GM18861 (cell line): ENCODE measurements around the gene KRCC1.
A peak's percentile ranks its signal among the peaks of the same experiment; 100 is the strongest.

Experiments used
- ATAC-seq: cut with Tn5 transposase; IDR thresholded peaks from one replicate; pipeline ENCODE4 v1.9.1; 2021; ENCODE audit not compliant: unreplicated experiment

KRCC1 gene

DNA sequence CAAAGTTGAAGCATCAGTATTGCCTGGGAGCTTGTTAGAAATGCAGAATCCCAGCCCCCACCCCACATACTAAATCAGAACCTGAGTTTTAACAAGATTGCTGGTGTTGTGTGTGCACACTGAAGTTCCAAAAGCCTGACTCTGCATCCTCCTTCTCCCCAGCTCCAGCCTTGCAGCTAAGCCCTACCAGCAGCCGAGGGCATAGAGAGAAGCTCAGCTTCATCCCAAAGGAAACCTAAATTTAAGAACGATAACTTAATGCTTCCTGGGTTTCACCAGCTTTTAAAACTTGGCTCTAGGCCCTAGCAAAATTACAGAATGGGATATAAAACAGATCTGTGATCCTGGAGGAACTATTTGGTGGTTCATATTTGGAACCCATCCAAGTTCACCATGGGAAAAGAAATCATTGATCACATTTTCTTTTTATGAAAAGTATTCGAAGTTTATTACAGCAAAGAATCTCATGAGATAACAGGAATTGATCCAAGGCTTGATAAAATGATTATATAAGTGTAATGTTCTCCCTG is 23.1 kb upstream of the KRCC1 start:
- no peak for ATAC-seq

- ATAC-seq, result no peak
Observed at GRCh38 chr2:88077080-88077479, 21.5 kb upstream of the KRCC1 start.

GRCh38 chr2:88074854-88075292 is 19.3 kb upstream of the KRCC1 start:
- ATAC-seq, result no peak

GRCh38 chr2:88074150-88074549 is 18.6 kb upstream of the KRCC1 start:
- no peak for ATAC-seq

- no peak for ATAC-seq
Observed at GRCh38 chr2:88071365-88071764, 15.8 kb upstream of the KRCC1 start.

- no peak for ATAC-seq
Observed at GRCh38 chr2:88070055-88070454, 14.5 kb upstream of the KRCC1 start.

DNA sequence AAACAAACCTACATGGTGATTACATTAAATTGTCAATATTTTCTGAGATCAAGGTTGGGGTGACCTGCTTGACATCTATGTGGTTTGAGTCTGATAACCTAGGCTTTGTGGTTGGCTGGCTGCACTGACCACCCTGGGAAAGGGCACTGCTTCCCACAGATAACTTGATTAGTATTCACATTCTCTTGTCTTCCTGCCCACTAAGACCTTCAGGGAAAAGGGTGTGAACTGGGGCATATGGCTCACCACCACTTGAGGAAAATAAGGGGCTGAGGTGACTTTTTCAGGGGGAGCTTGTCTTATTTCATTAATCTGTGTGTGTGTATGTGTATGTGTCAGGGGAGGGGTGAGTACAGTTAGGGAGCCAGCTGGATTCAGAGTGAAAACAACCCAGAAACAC is 13.5 kb upstream of the KRCC1 start:
- no peak for ATAC-seq

GRCh38 chr2:88068044-88068443 is 12.5 kb upstream of the KRCC1 start:
- no peak for ATAC-seq

DNA sequence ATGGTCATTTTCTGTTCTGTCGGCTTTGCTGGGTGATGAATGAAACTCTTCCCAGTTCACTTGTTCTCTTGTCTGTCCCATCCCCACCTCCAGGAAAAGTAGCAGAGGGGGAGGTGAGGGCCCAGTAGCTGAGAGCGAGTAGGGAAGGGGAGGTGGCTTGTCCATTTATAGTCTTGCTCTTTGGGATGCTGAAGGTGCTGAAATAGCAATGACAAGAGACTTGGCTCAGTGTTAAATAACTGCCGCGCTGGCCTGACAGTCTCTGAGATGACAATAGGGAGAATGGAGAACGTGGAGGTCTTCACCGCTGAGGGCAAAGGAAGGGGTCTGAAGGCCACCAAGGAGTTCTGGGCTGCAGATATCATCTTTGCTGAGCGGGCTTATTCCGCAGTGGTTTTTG is 12.0 kb upstream of the KRCC1 start, which contains the start of gene SMYD1:
Gene SMYD1, plus strand, starts transcription at position 228 of the 400 bp plus-strand sequence. Its CDS starts 40 bp downstream, at position 268.
- no peak for ATAC-seq

GRCh38 chr2:88067189-88067588 is 11.6 kb upstream of the KRCC1 start:
- no peak for ATAC-seq

DNA sequence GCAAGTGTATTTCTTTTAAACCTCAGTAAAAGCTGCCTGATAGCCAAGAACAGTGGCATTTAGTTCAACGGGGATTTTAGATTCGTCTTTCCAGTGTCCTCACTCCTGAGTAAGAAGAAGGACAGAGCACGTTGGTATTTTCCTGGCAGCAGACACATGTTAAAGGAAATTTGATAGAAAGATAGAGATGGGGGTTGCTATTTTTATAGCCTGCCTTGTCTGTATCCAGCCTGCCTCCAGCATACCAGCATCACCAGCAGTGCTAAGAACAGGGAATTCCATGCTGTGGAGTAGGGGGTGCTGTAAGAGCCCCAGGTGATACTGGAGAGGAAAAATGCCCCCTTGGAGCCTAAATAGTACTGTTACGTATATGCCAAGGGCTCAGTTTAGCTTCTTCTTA is 11.0 kb upstream of the KRCC1 start:
- ATAC-seq, result no peak

- ATAC-seq, result no peak
Observed at GRCh38 chr2:88061295-88061694, 5.7 kb upstream of the KRCC1 start.

DNA sequence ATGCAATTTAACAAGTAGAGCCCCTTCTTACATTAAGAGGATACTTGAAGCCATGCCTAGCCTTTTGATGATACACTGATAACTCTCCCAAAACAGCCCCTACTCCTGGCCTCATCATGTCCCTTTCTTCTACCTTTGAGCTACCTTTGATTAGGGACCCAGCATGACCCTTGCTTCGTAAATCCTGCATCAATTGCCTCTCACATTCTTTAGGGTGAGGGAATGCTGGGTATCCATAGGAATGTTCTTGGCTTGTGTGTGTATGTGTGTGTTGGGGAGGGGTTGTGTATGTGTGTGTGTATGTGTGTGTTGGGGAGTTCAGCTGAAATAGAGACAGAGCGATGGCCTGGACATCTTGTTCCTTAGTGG is 5.3 kb upstream of the KRCC1 start:
- no peak for ATAC-seq

DNA sequence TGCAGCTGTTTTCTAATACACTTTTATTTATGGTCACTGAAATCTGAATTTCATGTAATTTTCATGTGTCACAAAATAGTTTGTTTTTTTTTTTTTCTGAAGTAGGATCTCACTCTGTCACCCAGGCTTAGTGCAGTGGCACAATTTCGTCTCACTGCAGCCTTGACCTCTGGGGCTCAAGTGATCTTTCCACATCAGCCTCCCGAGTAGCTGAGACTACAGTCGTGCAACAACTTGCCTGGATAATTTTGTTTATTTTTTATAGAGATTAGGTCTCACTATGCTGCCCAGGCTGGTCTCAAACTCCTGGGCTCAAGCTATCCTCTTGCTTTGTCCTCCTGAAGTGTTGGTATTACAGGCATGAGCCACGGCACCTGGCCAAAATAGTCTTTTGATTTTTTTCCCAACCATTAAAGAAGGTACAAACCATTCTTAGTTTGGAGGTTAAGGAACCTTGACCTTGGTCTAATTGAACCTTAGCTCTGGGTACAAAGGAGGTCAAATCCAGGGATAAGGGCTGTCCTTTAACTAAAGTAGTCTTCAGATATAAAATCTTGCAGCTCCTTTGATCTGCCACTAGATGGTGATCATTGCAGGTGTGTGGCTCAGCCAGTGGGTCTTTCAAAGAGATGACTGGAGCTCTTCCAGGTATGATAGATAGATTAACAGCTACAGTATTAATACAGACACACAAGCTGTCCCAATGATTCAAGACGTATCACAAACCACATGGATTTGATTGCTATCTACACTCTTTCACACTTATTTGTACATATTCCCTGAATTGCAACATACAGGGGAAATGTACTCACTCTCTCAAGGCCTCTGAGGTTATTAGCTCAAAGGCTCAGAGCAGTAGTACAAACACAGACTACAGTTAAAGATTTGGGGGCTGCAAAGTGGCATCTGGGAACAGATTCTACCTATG is 4.7 kb upstream of the KRCC1 start:
- peak; percentile 35 for ATAC-seq

DNA sequence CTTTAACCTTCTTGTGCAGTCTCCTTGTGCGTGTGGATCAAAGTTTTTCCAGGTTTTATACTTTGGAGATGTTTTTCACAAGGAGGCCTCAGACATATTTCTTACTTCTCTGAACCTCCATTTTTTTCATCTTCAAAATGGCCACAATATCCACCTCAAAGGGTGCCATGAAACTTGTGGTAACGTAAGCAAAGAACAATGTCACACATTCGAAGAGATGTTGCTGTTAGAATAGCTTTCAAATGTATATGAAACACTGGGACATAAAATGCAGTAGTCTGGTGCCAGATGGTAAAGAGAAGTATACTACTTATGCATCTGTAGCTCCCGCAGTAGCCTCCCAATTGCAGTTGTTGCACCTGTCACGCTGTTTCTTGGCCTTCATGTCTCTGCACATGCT is 2.6 kb upstream of the KRCC1 start:
- no peak for ATAC-seq

DNA sequence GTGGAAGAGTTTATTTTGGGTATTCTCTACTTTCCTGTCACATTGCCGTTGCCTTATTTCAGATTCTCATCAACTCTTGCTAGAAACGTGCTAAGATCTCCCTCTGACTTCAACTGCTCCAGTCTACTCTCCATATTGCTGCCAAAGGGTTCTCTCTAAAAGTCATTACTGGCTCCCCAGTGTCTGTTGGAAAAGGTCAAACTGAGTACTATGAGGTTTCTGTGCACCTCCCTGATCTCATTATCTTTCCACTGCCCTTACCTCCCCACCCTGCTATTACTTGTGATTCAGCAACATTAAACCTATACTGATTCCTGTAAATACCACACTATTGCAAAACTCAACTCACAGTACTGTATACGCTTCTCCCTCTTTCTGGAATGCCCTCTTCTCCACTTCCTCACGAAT is 1.9 kb upstream of the KRCC1 start:
- ATAC-seq, result no peak

- no peak for ATAC-seq
Observed at GRCh38 chr2:88054782-88055370, 707 bp downstream of the KRCC1 start.

GRCh38 chr2:88053934-88054781 is 1.4 kb downstream of the KRCC1 start:
- ATAC-seq, result no peak

- no peak for ATAC-seq
Observed at GRCh38 chr2:88053296-88053695, 2.3 kb downstream of the KRCC1 start.

DNA sequence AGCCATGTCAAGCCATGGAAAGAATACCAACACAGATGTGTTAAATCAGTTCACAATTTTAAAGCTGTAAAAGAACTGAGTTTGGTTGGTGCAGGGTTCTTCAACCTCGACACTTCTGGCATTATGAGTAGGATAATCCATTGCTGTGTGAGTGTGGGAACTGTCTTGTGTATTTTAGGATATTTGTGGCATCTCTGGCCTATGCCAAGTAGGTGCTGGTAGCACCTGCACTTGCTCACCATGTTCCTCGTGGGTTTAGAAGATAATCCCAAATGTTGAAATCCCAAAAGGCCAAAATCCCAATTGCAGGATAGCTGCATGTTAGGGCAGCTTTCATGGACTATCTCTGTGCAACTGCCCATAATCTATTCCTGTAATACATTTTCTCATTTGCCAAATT is 3.8 kb downstream of the KRCC1 start:
- ATAC-seq, result no peak

DNA sequence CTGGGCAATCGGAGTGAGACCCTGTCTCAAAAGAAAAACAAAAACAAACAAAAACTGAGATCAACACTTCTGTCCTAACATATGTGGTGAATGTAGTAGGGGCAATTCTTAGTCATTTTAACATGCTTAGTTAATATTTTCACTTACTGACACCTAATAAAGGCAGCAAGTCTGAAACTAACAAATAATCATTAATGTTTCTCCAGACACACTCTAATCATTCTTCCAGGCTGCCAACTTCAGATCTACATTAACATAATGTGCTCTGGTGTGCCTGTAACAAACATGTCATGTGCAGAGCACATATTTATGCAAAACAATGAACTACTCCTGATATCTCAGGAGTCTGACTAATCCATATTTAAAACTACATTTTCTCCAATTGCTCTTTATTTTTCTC is 6.0 kb downstream of the KRCC1 start:
- ATAC-seq, result peak; percentile 79
